Mesendoderm (in vitro differentiated cells): ENCODE results near the gene GAL.

ENCODE experiments used
- DNase-seq: peaks from one replicate; pipeline ENCODE4 v3.0.0; 2013
- H2AK5ac ChIP-seq: 2 replicates; pipeline ENCODE4 v1.6.1; 2013; ENCODE audit warnings: low read length, inconsistent platforms
- H2BK120ac ChIP-seq: 2 replicates; pipeline ENCODE4 v1.6.1; 2013; ENCODE audit warnings: low read depth, mild to moderate bottlenecking, low read length, moderate library complexity, mixed read lengths
- H2BK15ac ChIP-seq: replicated peaks from 2 replicates; pipeline ENCODE4 v1.6.1; 2013; ENCODE audit warnings: low read depth, mild to moderate bottlenecking, moderate library complexity
- H2BK5ac ChIP-seq: 2 replicates; pipeline ENCODE4 v1.6.1; 2013; ENCODE audit warnings: low read length, inconsistent platforms
- H3K18ac ChIP-seq: 2 replicates; pipeline ENCODE4 v1.6.1; 2013; ENCODE audit warnings: mild to moderate bottlenecking, low read length, mixed read lengths
- H3K23ac ChIP-seq: one replicate; pipeline ENCODE4 v1.6.1; 2013; ENCODE audit warnings: low read length
- H3K27ac ChIP-seq: 2 replicates; pipeline ENCODE4 v1.5.1; 2013; ENCODE audit warnings: low read depth, mild to moderate bottlenecking, inconsistent platforms, low read length, moderate library complexity
- H3K27me3 ChIP-seq: 2 replicates; pipeline ENCODE4 v1.6.1; 2013; ENCODE audit warnings: low read length, control low read depth, mild to moderate bottlenecking, inconsistent platforms; ENCODE audit not compliant: insufficient read depth, poor library complexity
- H3K36me3 ChIP-seq: 2 replicates; pipeline ENCODE4 v1.6.1; 2013; ENCODE audit warnings: low read length, inconsistent platforms; ENCODE audit not compliant: control insufficient read depth, insufficient read depth
- H3K4ac ChIP-seq: one replicate; pipeline ENCODE4 v1.6.1; 2013; ENCODE audit warnings: low read depth, mild to moderate bottlenecking, low read length, moderate library complexity
- H3K4me1 ChIP-seq: 2 replicates; pipeline ENCODE4 v1.6.1; 2013; ENCODE audit warnings: low read depth, low read length, inconsistent platforms; ENCODE audit not compliant: control insufficient read depth
- H3K4me2 ChIP-seq: 2 replicates; pipeline ENCODE4 v1.6.1; 2013; ENCODE audit warnings: low read length
- H3K4me3 ChIP-seq: 2 replicates; pipeline ENCODE4 v1.5.1; 2013; ENCODE audit warnings: mild to moderate bottlenecking, low read length
- H3K56ac ChIP-seq: one replicate; pipeline ENCODE4 v1.6.1; 2013; ENCODE audit warnings: low read length
- H3K79me1 ChIP-seq: 2 replicates; pipeline ENCODE4 v1.6.1; 2013; ENCODE audit warnings: low read length, inconsistent platforms
- H3K79me2 ChIP-seq: 2 replicates; pipeline ENCODE4 v1.6.1; 2013; ENCODE audit warnings: mild to moderate bottlenecking, low read length; ENCODE audit not compliant: control insufficient read depth, insufficient read depth
- H3K9ac ChIP-seq: 2 replicates; pipeline ENCODE4 v1.6.1; 2013; ENCODE audit warnings: low read length, inconsistent platforms
- H4K5ac ChIP-seq: one replicate; pipeline ENCODE4 v1.6.1; 2013; ENCODE audit warnings: low read length
- H4K8ac ChIP-seq: one replicate; pipeline ENCODE4 v1.6.1; 2013; ENCODE audit warnings: low read depth, mild to moderate bottlenecking, control low read depth, low read length, moderate library complexity
- WGBS: extraction: QIAGEN DNeasy Blood & Tissue Kit; methylation state at CpG from one replicate; pipeline ENCODE4 v1.1.7; 2013; ENCODE audit warnings: low lambda C conversion rate, missing lambda C conversion rate; ENCODE audit not compliant: insufficient coverage; ENCODE audit errors: extremely low coverage; 5-methylcytosine and 5-hydroxymethylcytosine counted together

GAL gene

DNA sequence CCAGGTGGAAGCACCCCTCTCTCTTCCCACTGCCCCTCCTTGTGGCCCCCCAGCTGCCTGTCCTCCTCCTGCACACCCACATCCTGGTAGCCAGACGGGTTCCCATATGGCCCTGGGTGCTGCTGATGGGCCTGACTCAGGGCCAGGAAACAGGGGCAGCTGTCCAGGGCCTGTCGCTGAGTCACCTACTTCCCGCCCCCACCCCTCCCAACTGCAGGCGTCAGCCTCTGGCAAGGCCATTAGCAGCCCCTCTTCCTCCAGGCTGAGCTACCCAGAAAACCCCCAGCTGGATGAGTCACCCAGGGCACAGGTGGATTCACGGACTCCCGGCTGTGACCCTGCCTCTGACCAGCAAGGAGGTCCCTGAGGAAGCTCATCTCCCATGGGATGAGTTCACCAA is 6.9 kb upstream of the GAL start:
- no peak overlapping the region for H2AK5ac ChIP-seq
- H3K4me1 ChIP-seq = no peaks in the 10 kb centered on the region
- no peak overlapping the region for H2BK5ac ChIP-seq
- H3K4me2 ChIP-seq = no peak overlapping the region
- H3K18ac ChIP-seq = peak overlapping the region; percentile 19
- H3K27ac ChIP-seq = no peak overlapping the region
- H3K79me1 ChIP-seq = no peaks in the 10 kb centered on the region
- H4K5ac ChIP-seq = no peak overlapping the region
- H3K36me3 ChIP-seq = no peaks in the 10 kb centered on the region
- no peak overlapping the region for H3K9ac ChIP-seq
- no peaks in the 10 kb centered on the region for H3K79me2 ChIP-seq
- H3K23ac ChIP-seq = no peak overlapping the region
- H3K4me3 ChIP-seq = no peak overlapping the region
- no peaks in the 10 kb centered on the region for H3K27me3 ChIP-seq
- peak overlapping the region; percentile 34 for H3K56ac ChIP-seq
- no peak overlapping the region for H2BK120ac ChIP-seq
- H2BK15ac ChIP-seq = no peak overlapping the region
- no peak overlapping the region for H4K8ac ChIP-seq
- WGBS = no CpG with 5 or more reads among the region's 6 CpGs
- DNase-seq = peak; percentile 94
- H3K4ac ChIP-seq = no peak overlapping the region

DNA sequence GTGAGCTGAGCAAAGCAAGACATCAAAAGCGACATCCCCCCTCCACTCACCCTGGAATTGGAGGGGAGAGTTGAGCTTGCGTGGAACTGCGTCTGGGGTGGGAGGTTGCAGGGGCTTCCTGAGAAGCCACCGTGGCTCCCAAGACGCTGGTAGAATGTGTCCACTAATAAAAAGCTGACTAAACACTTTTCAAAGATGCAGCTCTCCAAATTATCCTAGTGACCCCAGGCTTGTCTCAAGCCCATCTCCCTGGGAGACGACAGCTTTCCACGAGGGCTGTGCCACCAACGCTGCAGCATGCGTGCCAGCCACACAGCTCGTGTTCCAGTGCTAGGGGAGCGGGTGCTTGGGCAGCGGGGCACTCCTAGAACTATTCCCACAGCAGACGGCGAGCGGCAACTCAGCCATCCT is 6.3 kb upstream of the GAL start:
- DNase-seq = no peak
- Histone ChIP-seq H3K4me2 (no peak overlapping the region), H2BK120ac (no peak overlapping the region), H3K79me1 (no peaks in the 10 kb centered on the region), H4K5ac (no peak overlapping the region), H4K8ac (no peak overlapping the region), H3K18ac (peak overlapping the region; percentile 19), H3K9ac (no peak overlapping the region), H3K4me3 (no peak overlapping the region), H2BK15ac (no peak overlapping the region), H2AK5ac (no peak overlapping the region), H3K4ac (no peak overlapping the region), H3K79me2 (no peaks in the 10 kb centered on the region), H3K27ac (peak overlapping the region; percentile 17), H3K27me3 (no peaks in the 10 kb centered on the region), H3K4me1 (no peaks in the 10 kb centered on the region), H3K36me3 (no peaks in the 10 kb centered on the region), H3K56ac (peak overlapping the region; percentile 42), H2BK5ac (no peak overlapping the region), H3K23ac (no peak overlapping the region)
- no CpG with 5 or more reads among the region's 15 CpGs for WGBS

DNA sequence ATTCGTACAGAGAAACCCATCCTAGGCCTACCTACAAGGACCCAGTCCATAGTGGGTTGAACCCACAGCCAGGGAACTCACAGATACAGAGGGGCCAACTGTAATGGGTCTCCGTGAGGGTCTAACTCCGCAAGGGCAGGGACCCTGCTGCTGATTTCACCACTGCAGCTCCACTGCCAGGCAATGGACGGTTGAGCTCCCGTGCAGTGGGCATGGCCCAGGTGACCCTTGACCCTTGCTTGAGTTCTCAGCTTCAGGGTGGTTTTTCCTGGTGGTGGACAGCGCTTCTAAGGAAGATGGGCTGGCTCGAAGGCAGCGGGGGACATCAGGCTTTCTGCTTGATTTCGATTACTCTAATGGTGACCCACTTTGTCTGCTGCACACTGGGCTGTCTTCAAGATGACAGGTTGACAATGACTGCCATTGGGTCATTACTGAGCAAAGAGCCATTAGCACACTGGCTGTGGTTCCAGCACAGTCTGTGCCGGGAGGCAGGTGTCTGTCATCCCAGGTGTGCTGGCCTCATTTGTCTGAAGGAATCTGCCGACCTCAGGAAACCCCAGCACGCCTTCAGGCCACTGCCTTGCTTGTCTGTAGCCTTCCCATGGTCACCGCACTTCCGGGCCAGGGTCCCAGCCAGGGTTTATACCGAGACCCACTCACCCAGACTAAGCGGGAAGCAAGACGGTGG is 3.7 kb upstream of the GAL start:
- no peak overlapping the region for H2BK5ac ChIP-seq
- H3K4me1 ChIP-seq = no peaks in the 10 kb centered on the region
- no peaks in the 10 kb centered on the region for H3K36me3 ChIP-seq
- H3K4ac ChIP-seq = no peak overlapping the region
- peaks cover 13% of the 10 kb centered on the region for H3K79me2 ChIP-seq
- H3K79me1 ChIP-seq = no peaks in the 10 kb centered on the region
- no peak overlapping the region for H2BK120ac ChIP-seq
- WGBS = no CpG with 5 or more reads among the region's 17 CpGs
- no peaks in the 10 kb centered on the region for H3K27me3 ChIP-seq
- H4K5ac ChIP-seq = no peak overlapping the region
- no peak overlapping the region for H2BK15ac ChIP-seq
- no peak for DNase-seq
- H3K4me3 ChIP-seq = no peak overlapping the region
- H3K9ac ChIP-seq = no peak overlapping the region
- H3K56ac ChIP-seq = no peak overlapping the region
- no peak overlapping the region for H3K23ac ChIP-seq
- no peak overlapping the region for H2AK5ac ChIP-seq
- H3K18ac ChIP-seq = no peak overlapping the region
- H3K4me2 ChIP-seq = no peak overlapping the region
- H4K8ac ChIP-seq = no peak overlapping the region
- H3K27ac ChIP-seq = no peak overlapping the region

DNA sequence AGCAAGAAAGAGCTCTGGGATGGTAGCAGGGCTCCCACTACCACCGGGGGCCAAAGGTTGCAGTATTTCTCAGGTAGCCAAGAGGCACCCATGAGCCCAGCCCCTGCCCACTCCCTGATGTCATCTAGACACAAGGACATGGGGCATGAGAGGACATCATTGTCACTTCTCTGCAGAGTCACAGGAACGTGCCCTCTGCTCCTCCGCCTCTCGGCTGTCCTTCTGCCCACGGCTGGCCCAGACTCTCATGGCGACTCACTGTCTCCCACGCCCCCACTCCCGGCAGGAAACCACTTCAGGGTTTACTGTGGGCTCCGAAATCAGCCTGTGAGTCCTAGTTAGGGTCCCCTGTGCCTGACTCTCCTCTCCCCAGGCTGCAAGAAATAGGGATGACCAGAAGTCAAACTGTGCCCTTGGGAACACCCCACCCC is 1.8 kb upstream of the GAL start:
- Histone ChIP-seq H2BK15ac (no peak overlapping the region), H3K27me3 (no peaks in the 10 kb centered on the region), H3K4ac (no peak overlapping the region), H3K36me3 (no peaks in the 10 kb centered on the region), H3K9ac (no peak overlapping the region), H2BK5ac (no peak overlapping the region), H3K4me1 (no peaks in the 10 kb centered on the region), H2BK120ac (no peak overlapping the region), H3K23ac (no peak overlapping the region), H3K4me3 (no peak overlapping the region), H4K8ac (no peak overlapping the region), H3K79me1 (no peaks in the 10 kb centered on the region), H2AK5ac (no peak overlapping the region), H3K4me2 (no peak overlapping the region), H3K18ac (no peak overlapping the region), H3K79me2 (peaks cover 20% of the 10 kb centered on the region), H3K56ac (peak overlapping the region; percentile 28), H4K5ac (no peak overlapping the region), H3K27ac (no peak overlapping the region)
- no peak for DNase-seq
- WGBS = no CpG with 5 or more reads among the region's 9 CpGs

DNA sequence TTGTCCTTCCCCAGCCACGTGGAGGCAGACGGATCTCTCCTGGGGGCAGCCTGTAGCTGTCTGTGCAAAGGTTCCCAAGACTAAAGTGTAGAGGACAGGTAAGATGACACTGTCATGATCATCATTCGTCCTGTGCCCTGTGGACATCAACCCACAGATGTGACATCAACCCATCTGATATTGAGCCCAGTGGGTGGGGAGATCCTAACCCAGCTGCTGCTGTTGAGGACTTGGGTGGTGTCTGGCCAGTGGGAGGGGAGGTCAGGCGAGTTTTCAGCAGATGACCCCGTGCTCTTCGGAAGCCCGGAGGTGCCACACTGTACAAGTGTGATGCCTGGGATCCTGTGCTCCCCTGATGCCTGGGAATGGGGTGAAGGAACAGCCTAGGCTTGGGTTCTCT is 1.2 kb upstream of the GAL start:
- no peak overlapping the region for H2AK5ac ChIP-seq
- H3K9ac ChIP-seq = no peak overlapping the region
- no peak overlapping the region for H4K8ac ChIP-seq
- no peak overlapping the region for H3K27ac ChIP-seq
- no peak overlapping the region for H3K23ac ChIP-seq
- H3K79me2 ChIP-seq = peaks cover 20% of the 10 kb centered on the region
- H3K4ac ChIP-seq = no peak overlapping the region
- no CpG with 5 or more reads among the region's 7 CpGs for WGBS
- H3K27me3 ChIP-seq = no peaks in the 10 kb centered on the region
- no peak overlapping the region for H3K4me2 ChIP-seq
- H3K18ac ChIP-seq = no peak overlapping the region
- H3K36me3 ChIP-seq = no peaks in the 10 kb centered on the region
- no peak overlapping the region for H2BK5ac ChIP-seq
- H3K56ac ChIP-seq = peak overlapping the region; percentile 28
- no peaks in the 10 kb centered on the region for H3K4me1 ChIP-seq
- H2BK120ac ChIP-seq = no peak overlapping the region
- DNase-seq = no peak
- H2BK15ac ChIP-seq = no peak overlapping the region
- H3K79me1 ChIP-seq = no peaks in the 10 kb centered on the region
- H4K5ac ChIP-seq = no peak overlapping the region
- H3K4me3 ChIP-seq = no peak overlapping the region
